C4-2B (cell line): ENCODE measurements around the gene FBXO34.

Source experiments
- H3K27ac ChIP-seq: fragments of 450-650 bp; 2 replicates; pipeline ENCODE4 v1.5.1; 2017
- ZFX ChIP-seq: fragments of 450-650 bp; IDR thresholded peaks from 2 replicates; pipeline ENCODE4 v1.6.1; 2017
- TF ChIP-seq, protein P1 (sequence below): fragments of 450-650 bp; conservative IDR thresholded peaks from 2 replicates; pipeline ENCODE4 v1.5.1; 2017; ENCODE audit warnings: mild to moderate bottlenecking

FBXO34 gene

DNA sequence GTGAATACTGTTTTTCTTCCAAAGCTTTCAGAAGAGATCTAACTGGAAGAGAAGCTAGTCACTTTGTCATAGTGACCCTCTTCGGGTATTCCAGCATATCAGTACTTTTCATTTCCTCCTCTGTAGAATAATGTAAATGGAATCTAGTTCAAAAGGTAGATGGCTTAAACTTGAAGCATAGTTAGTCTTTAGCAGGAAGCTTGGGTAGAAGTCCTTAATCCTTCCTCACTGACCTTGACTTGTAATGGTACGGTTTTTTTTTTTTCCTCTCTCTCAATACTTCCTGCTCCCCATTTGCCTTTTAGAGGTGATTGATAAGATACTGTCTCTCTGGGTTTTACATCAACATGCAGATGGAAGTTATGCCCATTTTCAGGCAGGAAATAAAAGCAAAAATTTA, 1.7 kb downstream of the FBXO34 start:
- no peak overlapping the region for H3K27ac ChIP-seq
- TF ChIP-seq, protein P1, sequence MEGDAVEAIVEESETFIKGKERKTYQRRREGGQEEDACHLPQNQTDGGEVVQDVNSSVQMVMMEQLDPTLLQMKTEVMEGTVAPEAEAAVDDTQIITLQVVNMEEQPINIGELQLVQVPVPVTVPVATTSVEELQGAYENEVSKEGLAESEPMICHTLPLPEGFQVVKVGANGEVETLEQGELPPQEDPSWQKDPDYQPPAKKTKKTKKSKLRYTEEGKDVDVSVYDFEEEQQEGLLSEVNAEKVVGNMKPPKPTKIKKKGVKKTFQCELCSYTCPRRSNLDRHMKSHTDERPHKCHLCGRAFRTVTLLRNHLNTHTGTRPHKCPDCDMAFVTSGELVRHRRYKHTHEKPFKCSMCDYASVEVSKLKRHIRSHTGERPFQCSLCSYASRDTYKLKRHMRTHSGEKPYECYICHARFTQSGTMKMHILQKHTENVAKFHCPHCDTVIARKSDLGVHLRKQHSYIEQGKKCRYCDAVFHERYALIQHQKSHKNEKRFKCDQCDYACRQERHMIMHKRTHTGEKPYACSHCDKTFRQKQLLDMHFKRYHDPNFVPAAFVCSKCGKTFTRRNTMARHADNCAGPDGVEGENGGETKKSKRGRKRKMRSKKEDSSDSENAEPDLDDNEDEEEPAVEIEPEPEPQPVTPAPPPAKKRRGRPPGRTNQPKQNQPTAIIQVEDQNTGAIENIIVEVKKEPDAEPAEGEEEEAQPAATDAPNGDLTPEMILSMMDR = no peak
- TF ChIP-seq ZFX = no peak

DNA sequence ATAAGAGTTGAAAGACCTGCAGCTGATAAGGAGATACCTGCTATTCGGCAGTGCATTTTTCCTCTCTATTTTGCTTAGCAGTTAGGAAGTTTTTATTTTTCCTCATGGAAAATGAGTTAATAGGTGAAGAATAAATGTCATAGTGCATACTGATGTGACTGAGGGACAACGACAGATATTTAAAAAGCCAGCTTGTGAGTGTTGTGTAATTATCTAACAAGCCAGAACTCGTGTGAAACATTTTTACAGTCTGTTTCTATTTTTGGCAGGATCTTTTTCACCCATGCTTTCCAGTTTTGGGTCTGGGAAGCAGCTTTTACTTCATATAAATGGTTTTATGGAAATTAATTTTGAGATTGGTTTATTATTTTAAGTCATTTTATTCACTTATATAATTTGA, 2.9 kb downstream of the FBXO34 start:
- no peak overlapping the region for H3K27ac ChIP-seq
- TF ChIP-seq, protein P1 = no peak
- no peak for TF ChIP-seq ZFX

DNA sequence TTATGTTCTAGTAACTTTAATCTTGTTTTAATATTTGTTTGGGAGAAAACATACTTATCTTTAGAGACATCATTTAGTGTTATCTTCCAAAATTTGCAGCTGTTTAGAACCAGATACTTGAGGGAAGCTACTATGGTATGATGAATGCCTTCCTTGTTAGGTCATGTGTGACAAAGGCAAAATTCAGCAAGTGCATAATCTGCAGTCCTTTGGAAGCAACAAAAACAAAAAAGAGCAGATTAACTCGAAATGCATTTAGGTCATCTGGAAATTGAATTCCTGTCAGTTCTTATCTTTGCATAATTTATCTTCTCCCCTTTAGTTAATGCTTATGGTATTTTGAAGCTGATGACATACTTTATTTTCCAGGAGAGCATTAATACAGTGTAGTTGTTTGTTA, 3.5 kb downstream of the FBXO34 start:
- no peak overlapping the region for H3K27ac ChIP-seq
- no peak for TF ChIP-seq ZFX
- TF ChIP-seq, protein P1 = no peak

DNA sequence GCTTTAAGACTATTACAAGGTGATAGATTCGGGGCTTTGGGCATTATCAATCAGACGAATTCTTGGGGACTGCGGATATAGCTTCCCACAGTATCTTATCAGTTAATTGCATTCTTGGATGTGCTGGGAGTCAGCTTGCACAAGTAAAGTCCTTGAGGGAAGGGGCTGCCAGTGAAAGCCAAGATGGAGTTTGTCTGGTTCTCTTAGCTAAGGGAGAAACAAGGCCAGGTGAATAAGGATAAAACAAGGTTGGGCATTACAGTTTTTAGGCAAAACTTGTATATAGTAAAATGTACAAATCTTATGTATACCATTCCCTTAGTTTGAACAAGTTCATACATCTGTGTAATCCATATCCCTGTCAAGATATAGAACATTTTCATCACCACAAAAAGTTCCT, 5.5 kb downstream of the FBXO34 start:
- H3K27ac ChIP-seq = no peak overlapping the region
- TF ChIP-seq ZFX = no peak
- TF ChIP-seq, protein P1 = no peak

DNA sequence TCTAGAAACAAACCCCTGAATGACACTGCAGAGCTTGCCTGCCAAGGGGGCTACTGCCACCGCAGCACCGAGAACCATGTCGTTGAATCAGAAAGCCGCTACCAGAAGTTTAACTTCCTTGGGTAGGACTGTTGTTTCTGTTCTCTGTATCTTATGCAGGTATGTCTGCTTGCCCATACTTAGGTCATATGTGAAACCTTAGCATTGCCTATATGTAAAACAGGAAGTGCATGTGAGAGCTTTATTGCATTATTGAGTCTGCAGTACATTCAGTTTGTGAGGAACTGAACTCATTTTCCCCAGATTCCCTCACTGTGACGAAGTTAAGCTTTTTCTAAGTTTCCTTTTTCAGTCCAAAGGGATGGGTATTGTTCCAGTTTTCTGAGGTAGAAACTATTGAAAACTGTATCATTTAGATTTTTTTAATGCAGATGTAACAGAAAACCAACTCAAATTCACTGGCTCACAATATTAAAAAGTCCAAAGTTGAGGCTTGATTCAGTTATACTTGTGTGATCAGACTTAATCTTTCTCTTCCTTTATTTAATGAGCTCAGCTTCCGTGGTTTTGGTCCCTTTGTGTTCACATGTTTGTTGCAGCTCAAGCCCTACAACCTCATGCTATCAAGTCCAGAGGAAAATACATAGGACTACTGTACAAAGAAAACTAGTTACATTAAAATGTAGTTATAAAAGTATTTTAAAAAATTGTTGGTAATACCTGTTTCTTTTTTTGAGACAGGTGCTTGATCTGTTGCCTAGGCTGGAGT, 6.9 kb downstream of the FBXO34 start:
- no peak overlapping the region for H3K27ac ChIP-seq
- no peak for TF ChIP-seq ZFX
- TF ChIP-seq, protein P1 = no peak

DNA sequence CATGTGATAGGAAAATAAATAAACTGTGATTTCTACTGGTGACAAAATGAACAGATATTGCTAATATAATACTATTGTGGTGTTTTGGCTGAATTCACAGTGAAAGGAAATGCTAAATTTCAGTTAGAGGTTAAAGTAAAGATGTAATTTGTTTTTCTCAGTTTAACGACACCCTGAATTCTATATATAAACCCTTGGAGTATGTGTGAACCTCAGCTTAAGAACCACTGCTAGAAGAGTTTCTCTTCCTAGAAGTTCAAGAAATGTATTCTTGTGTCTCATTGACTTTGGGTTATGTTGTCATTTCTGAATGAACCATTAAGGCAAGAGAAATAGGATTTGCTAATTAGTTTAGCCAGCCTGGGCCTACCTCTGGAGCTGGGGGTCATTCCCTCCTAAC, 8.2 kb downstream of the FBXO34 start:
- TF ChIP-seq ZFX = no peak
- TF ChIP-seq, protein P1 = no peak
- no peak overlapping the region for H3K27ac ChIP-seq

DNA sequence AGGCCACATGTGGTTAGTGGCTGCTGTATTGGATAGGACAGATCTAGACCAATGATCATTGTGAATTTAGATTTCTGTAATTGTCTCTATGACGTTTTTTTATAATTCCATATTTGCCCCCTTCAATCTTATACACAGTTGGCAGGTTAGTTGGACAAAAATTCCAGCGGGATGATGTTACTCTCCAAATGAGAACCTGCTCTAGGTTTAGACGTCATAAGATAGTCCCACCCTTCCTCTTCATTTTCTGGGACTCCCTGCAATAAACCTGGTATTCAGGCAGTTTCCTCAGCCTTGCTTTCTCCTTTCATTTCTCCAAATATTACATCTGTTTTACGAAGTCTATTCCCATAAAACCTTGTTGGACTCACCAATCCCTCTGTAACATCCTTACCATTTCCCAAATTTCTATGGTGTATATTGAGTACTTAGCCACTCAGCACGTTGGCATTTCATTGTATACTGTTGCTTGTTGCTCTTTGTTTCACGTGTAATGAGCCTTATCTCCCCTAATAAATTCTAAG, 10.2 kb downstream of the FBXO34 start:
- TF ChIP-seq, protein P1 = no peak
- TF ChIP-seq ZFX = no peak

More for the DNA sequence above, 10.2 kb downstream of the FBXO34 start:
- no peak overlapping the region for H3K27ac ChIP-seq
